GM19438 (cell line): ENCODE measurements around the gene CEP162.
"Not testable (repeated sequence)": the region's sequence is repeated elsewhere in the genome, so short reads cannot be mapped to it uniquely, and the experiment has no call there.

ENCODE experiments used
- ATAC-seq: cut with Tn5 transposase; IDR thresholded peaks from one replicate; pipeline ENCODE4 v1.9.1; 2021; ENCODE audit warnings: low read depth; ENCODE audit not compliant: unreplicated experiment

The CEP162 gene, protein sequence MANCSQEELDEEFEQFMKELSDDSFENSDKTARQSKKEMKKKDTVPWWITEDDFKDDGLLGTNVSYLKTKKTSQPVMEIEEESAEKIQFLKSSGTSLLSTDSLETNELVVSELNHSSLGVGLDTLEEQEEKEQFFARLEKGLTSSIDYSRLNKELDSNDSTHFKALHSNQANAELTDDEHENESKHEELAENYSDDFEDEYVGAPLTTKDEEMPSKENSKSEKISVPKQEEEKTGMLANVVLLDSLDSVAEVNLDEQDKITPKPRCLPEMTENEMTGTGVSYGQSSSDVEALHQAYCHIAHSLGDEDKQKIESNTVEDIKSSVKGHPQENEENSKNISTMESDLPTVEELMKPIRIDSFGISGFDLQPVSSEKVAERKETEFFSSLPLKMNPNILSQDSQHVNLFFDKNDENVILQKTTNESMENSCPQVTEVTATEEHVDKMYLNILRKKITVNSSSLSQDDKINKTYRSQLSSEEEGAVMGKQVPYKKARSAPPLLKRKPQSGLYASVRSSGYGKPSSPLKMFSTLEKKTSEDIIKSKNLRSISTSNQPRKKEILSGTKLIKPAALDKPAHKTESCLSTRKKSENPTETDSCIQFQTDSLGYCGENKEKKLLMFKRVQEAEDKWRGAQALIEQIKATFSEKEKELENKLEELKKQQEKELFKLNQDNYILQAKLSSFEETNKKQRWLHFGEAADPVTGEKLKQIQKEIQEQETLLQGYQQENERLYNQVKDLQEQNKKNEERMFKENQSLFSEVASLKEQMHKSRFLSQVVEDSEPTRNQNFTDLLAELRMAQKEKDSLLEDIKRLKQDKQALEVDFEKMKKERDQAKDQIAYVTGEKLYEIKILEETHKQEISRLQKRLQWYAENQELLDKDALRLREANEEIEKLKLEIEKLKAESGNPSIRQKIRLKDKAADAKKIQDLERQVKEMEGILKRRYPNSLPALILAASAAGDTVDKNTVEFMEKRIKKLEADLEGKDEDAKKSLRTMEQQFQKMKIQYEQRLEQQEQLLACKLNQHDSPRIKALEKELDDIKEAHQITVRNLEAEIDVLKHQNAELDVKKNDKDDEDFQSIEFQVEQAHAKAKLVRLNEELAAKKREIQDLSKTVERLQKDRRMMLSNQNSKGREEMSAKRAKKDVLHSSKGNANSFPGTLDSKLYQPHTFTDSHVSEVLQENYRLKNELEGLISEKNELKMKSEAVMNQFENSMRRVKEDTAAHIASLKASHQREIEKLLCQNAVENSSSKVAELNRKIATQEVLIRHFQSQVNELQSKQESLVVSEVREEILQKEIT (N-terminal part only)

DNA sequence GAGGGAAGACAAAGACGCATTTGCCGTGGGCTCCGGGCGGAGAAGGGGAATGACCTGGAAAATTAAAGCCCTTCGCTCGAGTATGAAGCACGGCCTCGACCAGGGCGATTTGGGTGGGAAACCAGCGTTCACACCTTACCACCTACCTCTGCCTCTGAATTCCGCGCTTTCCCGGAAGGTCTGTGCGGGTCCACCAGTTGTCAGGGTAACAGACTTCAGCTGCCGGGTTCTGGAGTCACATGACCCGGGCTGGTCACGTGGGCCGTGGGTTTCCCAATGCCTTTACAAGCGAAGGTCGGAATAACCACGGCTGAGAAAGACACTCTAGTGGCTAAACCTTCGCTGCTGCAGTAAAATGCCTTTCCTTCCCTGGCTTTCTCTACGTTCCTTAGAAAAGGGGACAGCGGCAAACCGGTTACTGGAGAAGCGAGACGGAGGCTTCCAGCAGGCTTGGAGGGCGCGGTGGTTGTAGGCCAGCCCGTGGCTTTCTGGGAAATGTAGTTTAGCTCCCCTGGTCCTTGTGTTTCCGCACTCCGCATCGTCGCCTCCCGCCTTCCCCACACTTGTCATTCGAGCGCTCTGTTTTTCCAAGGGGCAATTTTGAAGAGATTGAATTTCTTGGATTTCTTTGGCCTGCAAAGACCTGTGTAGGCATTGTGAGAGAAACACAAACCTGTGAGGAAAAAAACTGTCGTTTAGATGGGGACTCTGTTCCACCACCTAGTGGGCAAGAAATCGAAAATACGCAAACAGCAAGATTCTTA lies at the start of gene CEP162:
CEP162 (minus strand) TSS at position 210 of the 764 bp plus-strand sequence. CDS start 1,250 bp downstream, outside the sequence.
- peak; percentile 99 for ATAC-seq

DNA sequence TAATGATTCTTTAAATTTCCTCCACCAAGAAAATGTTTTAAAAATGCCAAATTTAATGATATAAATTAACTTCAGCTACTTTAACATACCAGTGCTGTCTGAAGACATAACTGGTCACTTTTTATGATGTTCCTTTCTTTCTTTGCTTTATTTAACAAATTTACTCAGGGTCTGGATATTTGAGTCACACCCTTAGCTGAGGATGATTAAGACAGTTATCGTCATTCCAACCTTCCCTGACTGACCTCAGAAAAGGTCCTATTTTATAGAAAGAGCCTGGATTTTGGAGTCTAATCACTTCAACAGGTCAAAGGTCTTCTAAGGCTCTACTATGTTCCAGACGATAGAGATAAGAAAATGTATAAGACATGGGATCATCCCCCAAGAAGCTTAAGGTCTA lies 47.4 kb upstream of the CEP162 start:
- no peak for ATAC-seq

DNA sequence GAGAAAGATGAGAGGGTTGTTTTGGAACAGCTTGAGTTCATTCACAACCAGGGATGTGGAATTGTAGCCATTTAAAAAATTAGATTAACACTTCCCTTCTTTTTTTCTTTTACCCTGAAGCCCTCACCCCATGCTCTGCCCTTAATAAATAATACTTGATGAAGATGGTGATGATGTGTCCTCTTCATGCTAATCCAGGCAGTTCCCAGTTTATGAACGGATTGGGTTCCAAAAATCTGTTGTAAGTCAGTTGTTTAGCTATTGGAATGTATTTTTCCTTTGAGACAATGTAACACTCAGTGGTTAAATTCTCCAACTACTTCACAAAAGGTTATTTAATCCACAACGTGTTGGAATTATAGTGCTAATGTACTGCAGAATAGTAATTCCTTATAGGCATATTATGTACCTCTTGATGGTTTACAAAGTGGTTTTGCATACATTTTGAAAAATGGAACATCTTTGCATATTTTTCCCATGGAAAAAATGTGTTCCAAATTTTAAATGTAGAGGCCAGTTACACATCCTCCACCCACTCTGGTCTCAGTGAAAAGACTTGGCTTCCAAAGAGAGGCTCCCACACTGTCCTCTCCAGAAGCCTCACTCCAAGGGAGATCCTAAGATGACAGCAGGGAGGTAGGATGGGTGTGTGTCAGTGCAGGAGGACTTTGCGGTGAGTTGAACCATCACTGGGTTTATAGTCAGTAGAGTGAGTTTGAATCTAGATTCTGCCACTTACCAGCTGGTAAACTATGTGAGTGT lies 45.8 kb upstream of the CEP162 start:
- no peak for ATAC-seq

DNA sequence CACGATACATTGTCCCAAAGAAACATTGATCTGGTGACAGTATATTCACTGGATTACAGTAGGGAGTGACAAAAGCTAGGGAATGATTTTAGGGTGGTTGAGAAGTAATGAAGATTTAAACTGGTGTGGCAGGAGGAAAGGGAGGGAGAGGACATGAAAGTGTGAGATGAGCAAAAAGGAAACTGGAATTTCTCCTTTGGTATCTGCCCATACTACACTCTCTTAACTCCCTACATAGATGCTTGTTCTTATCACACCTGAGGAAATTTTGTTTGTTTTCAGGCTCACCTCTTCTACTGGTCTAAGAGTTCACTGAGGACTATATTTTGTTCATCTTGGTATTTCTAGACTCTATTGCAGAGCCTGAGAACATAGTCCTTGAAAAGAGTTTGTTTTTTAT lies 44.9 kb upstream of the CEP162 start:
- ATAC-seq: no peak

DNA sequence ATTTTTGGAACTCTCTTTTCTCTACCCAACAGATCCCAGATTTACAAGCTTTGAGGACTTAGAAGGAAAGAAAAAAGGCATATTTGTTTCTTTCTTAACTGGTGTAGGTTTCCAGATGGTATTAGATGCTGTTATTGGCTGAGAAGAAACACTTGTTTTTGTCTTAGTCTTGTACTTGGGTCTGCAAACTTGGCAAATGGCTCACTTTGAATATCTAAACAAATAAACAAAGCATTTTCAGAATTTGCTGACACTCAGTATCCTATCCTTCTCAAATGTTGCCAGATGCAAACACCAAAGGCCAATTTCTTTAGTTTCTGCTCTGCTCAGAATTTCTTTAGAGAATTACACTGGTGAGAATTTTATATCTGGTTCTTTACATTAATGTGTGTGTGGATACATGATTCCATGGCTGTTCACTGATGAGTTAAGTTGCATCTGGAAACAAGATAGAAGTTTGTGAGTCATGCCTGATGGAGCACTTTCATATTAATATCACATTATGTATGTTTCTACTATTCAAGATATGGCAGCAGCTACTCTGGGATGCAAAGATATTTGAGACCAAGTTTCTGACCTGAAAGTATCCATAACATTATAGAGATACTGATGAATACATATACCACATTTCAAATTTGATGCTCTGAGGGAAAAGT lies 43.7 kb upstream of the CEP162 start:
- no peak for ATAC-seq

DNA sequence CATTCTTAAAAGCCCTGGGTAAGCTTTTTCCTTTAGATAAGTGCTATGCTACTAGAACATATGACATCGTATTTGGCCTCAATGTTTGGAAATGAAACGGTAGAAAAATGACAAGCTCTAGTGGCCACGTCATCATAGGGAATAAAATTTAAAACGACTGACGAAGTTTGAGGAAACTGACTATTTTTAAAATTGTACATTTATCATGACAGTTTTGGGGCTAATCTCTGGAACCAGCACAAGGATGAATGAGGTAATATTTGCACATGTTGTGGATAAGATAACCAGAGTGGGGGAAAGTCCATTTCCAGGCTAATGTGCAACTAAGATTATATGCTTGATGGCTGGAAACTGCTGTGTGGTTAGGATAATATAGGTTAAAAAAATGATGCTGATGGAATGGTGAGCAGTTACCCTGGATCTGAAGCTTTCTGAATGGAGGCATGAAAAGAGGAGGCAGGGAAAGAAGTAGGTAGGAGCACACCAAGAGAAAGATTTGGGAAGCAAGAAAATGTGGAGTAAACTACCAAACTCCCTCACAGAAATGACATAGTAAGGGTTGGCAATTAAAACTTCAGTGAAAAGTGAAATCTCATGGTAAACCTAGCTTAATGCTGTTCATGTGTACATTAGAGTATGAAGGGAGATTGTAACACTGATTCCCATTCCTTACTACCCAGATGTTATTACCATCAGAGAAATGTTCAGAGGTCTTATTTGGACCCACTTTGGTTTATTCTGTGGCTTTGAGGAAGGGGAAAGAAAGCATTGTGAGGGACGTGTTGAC lies 42.7 kb upstream of the CEP162 start:
- ATAC-seq: no peak

DNA sequence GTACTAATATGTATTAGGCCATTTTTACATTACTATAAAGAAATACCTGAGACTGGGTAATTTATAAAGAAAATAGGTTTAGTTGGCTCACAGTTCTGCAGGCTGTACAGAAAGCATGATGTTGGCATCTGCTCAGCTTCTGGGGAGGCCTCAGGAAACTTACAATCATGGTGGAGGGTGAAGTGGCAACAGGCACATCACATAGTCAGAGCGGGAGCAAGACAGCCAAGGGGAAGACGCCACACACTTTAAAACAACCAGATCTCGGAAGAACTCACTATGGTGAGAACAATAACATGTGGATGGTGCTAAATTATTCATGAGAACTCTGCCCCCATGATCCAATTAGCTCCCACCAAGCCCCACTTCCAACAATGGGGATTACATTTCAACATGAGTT lies 41.3 kb upstream of the CEP162 start:
- ATAC-seq: no peak

DNA sequence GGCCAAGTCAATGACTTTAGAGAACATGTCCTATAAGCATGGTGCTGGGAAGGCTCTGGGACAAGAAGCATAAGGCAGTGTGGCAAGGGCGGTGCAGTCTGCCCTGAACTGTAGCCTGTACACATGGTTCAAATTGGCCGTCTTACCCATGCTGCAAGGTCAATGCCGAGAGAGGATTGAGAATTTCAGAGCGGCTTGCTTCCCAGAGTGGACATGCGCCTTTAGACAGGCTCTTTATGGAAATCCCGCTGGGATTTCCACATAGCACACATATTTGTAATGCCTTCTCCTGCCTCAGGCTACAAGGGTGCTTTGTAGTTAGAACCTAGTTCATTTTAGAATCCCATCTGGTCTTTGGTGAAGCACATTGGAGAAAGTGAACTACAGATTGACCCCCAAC lies 36.1 kb upstream of the CEP162 start:
- no peak for ATAC-seq

DNA sequence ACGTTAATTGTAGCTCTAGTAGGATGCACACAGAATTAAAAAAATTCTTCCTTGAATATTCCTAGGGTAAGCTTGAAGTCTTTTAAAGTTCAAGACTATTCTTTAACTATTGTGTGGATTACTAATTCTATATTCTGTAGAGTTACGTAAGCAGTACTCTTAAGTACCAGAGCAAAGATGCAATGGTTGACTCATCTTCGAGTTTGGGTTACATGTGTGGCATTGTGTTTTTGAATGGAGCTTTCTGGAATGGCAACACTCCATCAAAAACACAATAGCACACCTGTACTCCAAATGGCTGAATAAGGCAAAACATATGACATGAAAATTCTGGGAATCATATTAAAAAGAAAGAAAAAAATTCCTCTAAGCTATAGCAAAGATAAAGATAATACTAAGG lies 33.5 kb upstream of the CEP162 start:
- no peak for ATAC-seq

DNA sequence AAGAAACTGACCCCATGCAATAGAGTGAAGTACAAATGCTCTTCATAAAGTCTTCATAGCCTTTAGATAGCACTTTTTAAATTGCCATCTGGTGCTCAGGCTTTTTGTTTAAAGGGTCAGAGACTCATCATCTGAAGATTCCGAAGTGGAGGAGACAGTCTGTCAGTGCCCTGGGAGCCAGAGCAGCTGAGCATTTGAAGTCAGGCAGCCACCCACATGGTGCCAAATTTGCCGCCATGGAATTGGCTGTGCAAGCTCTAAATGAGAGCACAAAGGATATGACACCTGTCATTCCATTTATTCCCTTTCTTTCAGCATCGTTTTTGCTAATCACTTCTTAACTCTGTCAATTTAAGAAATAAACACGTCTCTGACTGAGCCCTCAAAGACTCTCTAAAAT lies 32.8 kb upstream of the CEP162 start:
- ATAC-seq: no peak

DNA sequence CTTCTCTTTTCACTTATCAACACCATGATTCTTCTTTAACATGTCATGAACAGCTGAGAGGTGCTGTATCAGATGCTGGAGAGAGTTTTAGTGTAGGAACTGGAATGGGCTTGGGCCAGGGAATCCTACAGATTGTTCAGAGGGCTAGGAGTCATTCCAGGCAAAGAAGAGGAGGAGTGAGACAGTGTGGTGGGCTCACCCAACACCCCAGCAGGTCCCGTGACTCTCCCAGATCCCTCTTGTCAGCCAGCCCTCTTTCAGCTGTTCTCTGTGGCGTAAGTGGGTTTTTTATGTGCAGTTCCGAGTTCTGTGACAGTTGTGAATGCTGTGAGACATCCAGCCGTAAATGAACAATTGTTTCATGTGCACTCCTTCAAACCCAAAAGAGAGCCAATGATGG lies 31.4 kb upstream of the CEP162 start:
- no peak for ATAC-seq

DNA sequence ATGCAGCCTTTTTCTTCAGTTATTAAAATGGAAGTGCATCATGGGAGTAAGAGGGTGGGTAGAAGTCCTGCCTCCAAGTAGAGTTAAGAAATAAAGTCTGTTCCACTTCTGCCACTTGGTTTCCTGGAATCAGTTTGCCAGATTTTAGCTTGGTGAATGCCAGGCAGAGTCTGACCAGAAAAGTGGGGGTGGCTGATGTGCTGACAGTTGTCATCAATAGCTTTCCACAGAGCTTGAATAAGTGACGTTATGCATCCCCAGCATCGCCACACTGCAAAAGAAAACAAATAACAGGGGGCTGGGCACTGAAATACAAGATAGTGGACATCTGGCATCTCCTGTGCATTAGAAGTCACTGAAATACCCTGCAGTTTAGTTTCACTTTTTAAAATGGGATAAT lies 30.8 kb upstream of the CEP162 start:
- ATAC-seq: no peak

DNA sequence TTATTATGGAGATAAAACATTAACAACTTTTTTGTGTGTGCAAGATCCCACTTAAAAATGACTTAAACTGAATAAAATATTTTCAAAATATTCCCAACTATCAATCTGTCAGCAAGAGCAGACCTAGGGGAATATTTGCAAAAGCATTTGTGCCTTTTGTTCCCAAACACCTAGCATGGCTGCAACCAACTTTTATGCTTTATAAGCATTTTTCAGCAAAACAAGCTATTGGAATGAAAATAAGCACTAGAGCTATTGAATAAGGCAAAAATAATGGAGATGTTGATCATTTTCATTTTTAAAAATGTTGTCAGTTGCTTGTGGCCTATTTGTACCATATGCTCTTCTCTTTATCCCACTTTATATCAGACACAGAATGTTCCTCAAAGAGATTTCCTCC lies 28.2 kb upstream of the CEP162 start:
- ATAC-seq: no peak

DNA sequence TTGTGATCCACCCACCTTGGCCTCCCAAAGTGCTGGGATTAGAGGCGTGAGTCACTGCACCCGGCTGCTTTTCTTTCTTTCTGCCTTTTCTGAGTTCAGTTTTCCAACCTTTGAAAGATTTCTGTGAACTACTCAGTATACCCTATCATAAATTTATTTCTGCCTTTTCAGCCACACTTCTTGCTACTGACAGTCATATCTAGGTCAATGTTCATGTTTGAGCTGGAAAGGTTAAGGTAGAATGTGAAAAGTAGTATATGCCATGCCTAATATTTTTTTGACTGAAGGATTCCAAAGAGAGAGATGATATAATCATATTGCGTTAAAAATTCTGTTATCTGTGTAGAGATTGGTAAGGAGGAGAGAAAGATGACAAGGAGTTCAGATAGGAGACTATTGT lies 25.9 kb upstream of the CEP162 start:
- ATAC-seq: no peak

DNA sequence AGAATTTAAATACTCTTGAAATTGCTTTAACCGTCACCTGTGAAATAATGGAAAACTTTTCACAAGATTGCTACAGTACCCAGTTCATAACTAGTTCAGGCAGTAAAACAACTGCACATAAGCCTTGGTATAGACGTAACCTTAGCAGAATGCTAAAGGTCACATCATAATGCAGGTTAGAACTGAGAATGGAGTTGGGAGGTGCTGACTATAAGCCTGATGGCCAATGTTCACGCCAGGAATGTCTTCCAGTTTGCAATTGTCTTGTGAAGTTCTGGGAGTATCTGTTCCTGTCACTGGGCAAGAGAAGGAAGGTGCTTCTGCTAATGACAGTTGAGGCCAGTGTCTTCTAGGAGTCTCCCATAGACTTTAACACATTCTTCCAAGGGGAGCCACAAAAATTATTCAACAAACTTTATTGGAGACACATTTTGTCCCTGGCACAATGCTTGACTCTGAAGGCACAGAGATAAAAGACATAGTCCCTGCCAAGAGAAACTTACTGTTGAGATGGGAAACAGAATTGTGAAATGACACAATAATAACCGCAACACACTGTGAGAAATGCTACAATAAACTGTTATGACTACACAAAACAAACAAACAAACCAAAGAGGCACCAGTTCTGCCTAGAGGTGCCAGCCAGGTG lies 24.6 kb upstream of the CEP162 start:
- ATAC-seq: no peak

DNA sequence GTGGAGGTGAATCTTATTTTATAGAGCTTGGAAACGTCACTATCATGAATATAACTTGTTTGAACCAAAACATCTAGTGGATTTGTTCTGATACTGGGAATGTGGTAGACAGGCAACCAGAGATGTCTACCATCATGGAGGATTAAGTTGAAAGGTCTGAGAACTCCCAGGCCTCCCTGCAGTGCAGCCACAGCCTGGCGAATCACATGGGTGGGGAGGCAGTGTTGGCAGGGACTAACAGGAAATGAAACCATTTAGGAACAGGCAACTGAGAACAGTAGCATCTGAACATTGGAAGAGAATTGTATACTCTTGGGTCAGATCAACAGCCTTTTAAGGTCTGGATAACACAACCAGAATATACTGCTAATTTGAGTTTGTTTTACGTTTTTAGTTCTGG lies 22.3 kb upstream of the CEP162 start:
- ATAC-seq: no peak

DNA sequence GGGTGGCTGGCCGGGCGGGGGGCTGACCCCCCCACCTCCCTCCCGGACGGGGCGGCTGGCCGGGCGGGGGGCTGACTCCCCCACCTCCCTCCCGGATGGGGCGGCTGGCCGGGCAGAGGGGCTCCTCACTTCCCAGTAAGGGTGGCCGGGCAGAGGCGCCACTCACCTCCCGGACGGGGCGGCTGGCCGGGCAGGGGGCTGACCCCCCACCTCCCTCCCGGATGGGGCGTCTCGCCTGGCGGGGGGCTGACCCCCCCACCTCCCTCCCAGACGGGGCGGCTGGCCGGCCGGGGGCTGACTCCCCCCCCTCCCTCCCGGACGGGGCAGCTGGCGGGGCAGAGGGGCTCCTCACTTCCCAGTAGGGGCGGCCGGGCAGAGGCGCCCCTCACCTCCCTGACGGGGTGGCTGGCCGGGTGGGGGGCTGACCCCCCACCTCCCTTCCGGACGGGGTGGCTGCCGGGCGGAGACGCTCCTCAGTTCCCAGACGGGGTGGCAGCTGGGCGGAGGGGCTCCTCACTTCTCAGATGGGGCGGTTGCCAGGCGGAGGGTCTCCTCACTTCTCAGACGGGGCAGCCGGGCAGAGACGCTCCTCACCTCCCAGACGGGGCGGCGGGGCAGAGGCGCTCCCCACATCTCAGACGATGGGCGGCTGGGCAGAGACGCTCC lies 17.1 kb upstream of the CEP162 start:
- not testable (repeated sequence) for ATAC-seq
